ENCODE data around the gene ANKRD34C.

DNA sequence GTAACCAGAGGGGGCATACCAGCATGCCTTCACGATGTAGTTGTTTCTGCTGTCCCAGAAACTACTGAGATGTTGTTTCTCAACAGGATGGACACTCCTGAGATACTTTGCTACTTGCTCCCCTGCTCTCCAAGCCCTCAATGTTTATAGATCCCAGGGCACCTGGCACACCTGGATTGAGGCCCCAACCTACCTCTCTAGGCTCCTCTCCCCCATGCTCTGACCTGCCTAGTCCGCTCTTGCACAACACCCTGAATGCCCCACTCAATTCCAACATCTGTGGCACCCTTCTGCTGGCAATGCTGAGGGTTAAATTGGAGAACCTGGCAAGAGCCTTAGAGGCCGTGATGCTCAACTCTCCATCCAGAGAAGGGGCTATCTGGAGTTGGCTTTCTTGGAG lies 42.5 kb upstream of the ANKRD34C start:
- TF ChIP-seq EZH2 (IDR thresholded peaks at IDR 0.05; ENCODE audit: low read length, unreplicated experiment) (no peak), EZH2phosphoT487 (IDR thresholded peaks at IDR 0.05; ENCODE audit: borderline replicate concordance, low read length) (no peak)

All from PC-3 (cell line).